Measurements from ENCODE around the gene SPRYD3. TPM values are rescaled to one million over a fixed set of nuclear protein-coding genes. Genes with fewer than 3 reads are reported as not detected.
A peak's percentile ranks its signal among the peaks of the same experiment; 100 is the strongest.

SPRYD3 gene
- total and polyA plus RNA-seq, 12 donors = 20.5 to 63.9 (median 47.4) TPM

GRCh38 chr12:53047221-53048032, 31.8 kb downstream of the SPRYD3 start:
- Histone ChIP-seq H3K36me3 (peaks cover 0 to 13% (median 0%) of the 10 kb centered on the region in 9 donors), H3K4me3 (peak overlapping the region; percentile 24 to 92 (median 78)), H3K4me1 (peaks cover 33 to 91% (median 75%) of the 10 kb centered on the region in 9 donors), H3K9me3 (no peaks in the 10 kb centered on the region), H3K27me3 (peaks cover 0 to 5% (median 0%) of the 10 kb centered on the region in 7 donors), H3K27ac (peak overlapping the region; percentile 96 to 100 (median 100))
- intact Hi-C loops (cut with DNase I) = loop anchor here in 2 of 10 donors (5.0 kb wide), 1 partner anchor 40 kb away; the partner anchor contains the start of gene EIF4B (in 2 of the 2)
- WGBS, 2 donors = 1% methylated on average over 49 to 94 of the region's 94 CpGs
- ATAC-seq (peak in 7 of 8 donors; percentile 14 to 26 (median 18)), DNase-seq (peak; percentile 83 to 85)
- peak in 4 of 9 donors; percentile 12 to 46 (median 37) for TF ChIP-seq CTCF (IDR thresholded peaks at IDR 0.05)

- DNase-seq (peak; percentile 89 to 90), ATAC-seq (peak; percentile 20 to 49 (median 38))
- Histone ChIP-seq H3K4me1 (peaks cover 26 to 85% (median 68%) of the 10 kb centered on the region in 9 donors), H3K27me3 (peaks cover 0 to 5% (median 0%) of the 10 kb centered on the region in 7 donors), H3K36me3 (peaks cover 0 to 14% (median 0%) of the 10 kb centered on the region in 9 donors), H3K27ac (peak overlapping the region; percentile 93 to 100 (median 99)), H3K9me3 (no peaks in the 10 kb centered on the region), H3K4me3 (peak overlapping the region; percentile 49 to 92 (median 76))
- intact Hi-C loops (cut with DNase I) = loop anchor here in 2 of 10 donors (5.0 kb wide), 1 partner anchor 39 kb away; the partner anchor contains the start of gene EIF4B (in 2 of the 2)
- TF ChIP-seq CTCF (IDR thresholded peaks at IDR 0.05) = no peak
- 0% methylated on average over 28 to 35 of the region's 44 CpGs for WGBS, 2 donors
Observed at GRCh38 chr12:53046655-53047220, 32.5 kb downstream of the SPRYD3 start.

- peak overlapping the region in 9 of 10 donors; percentile 49 to 84 (median 75) for H3K4me3 ChIP-seq
- no peak for TF ChIP-seq CTCF (IDR thresholded peaks at IDR 0.05)
- H3K9me3 ChIP-seq = no peaks in the 10 kb centered on the region
- WGBS, 2 donors = 35 to 38% methylated on average over 5 of the region's 5 CpGs
- peaks cover 0 to 21% (median 0%) of the 10 kb centered on the region in 9 donors for H3K36me3 ChIP-seq
- intact Hi-C loops (cut with DNase I) = loop anchor here in 2 of 10 donors (5.0 kb wide), 1 partner anchor 38 kb away; the partner anchor contains the start of gene EIF4B (in 2 of the 2)
- ATAC-seq (peak in 1 of 8 donors; percentile 1), DNase-seq (peak in 1 of 2 donors; percentile 72)
- peaks cover 0 to 5% (median 0%) of the 10 kb centered on the region in 7 donors for H3K27me3 ChIP-seq
- H3K4me1 ChIP-seq = peaks cover 23 to 74% (median 57%) of the 10 kb centered on the region in 9 donors
- peak overlapping the region; percentile 93 to 100 (median 99) for H3K27ac ChIP-seq
Observed at GRCh38 chr12:53045696-53046045, 33.5 kb downstream of the SPRYD3 start.
